IgD-negative memory B cell (primary cell): ENCODE data around the gene ME2. TPM values are rescaled to one million over a fixed set of nuclear protein-coding genes. Genes with fewer than 3 reads are reported as not detected.
"Not testable (repeated sequence)": the region's sequence is repeated elsewhere in the genome, so short reads cannot be mapped to it uniquely, and the experiment has no call there.

Experiments
- H3K27ac Mint-ChIP-seq, 3 donors: one replicate each; pipeline ENCODE4 v1.8.0; 2020 to 2022; ENCODE audit warnings: mild to moderate bottlenecking in 3 of 3, mixed read lengths in 3 of 3, moderate library complexity in 1 of 3
- H3K27me3 Mint-ChIP-seq: one replicate; pipeline ENCODE4 v1.8.0; 2021; ENCODE audit warnings: mixed read lengths
- H3K36me3 Mint-ChIP-seq: one replicate; pipeline ENCODE4 v1.8.0; 2020; ENCODE audit warnings: mild to moderate bottlenecking, mixed read lengths
- H3K4me1 Mint-ChIP-seq, 3 donors: one replicate each; pipeline ENCODE4 v1.8.0; 2020 to 2022; ENCODE audit warnings: mixed read lengths in 3 of 3, mild to moderate bottlenecking in 1 of 3
- H3K4me3 Mint-ChIP-seq, 4 donors: one replicate each; pipeline ENCODE4 v1.8.0; 2020 to 2022; ENCODE audit warnings: mild to moderate bottlenecking in 4 of 4, mixed read lengths in 4 of 4, moderate library complexity in 3 of 4
- H3K9me3 Mint-ChIP-seq, 3 donors: one replicate each; pipeline ENCODE4 v1.8.0; 2020 to 2021; ENCODE audit warnings: mixed read lengths in 3 of 3, mild to moderate bottlenecking in 1 of 3
- polyA plus RNA-seq: library from polyadenylated mRNA; unstranded; fragments of 300-500 nt; fragmentation: Illumina TruSeq; gene quantifications from one replicate; pipeline ENCODE4 v1.2.3, GENCODE V29; 2021

ME2 gene
- polyA plus RNA-seq, 1 donor from 2014 or later: 44.9 TPM

DNA sequence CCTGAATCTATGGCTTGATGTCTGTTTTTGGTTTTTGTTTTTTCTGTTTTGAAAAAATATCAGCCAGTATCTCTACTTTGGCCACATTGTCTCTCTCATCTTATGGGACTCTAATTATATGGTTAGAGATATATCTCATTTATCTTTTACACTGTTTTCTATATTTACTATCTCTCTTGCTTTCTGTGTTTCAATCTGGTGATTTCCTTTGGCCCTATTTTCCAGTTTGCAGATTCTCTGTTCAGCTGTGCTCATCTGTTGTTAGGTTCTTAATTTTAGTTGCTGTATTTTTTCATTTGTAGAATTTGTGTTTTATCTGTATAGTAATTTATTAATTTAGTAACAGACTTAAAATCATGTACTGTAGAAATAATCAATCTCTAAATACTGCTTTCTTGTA lies 47.6 kb downstream of the ME2 start:
- H3K4me1 Mint-ChIP-seq: no peaks in the 10 kb centered on the region
- H3K9me3 Mint-ChIP-seq: peaks cover 0 to 9% (median 0%) of the 10 kb centered on the region in 3 donors
- peak overlapping the region in 1 of 4 donors; percentile 37 for H3K4me3 Mint-ChIP-seq
- H3K27ac Mint-ChIP-seq: no peak overlapping the region
- no peaks in the 10 kb centered on the region for H3K27me3 Mint-ChIP-seq
- peaks cover 17% of the 10 kb centered on the region for H3K36me3 Mint-ChIP-seq

DNA sequence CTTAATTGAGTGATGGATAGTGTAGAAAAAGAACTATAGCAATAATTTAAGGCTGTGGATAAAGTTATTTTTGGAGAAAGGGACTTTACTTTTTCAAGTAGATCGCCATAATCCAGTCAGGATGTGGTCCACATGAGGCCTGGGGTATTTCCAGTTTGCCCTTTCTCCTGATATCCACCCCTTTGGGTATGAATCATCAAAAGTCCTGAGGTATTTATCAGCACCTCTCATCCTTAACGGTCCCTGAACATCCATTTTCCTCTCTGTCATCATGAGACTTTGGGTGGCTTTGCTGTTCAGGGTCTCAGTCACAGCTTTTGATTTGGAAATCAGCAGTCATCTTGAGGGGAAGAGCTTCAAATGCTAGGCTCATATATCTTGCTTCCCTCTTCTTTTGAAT lies 49.6 kb downstream of the ME2 start:
- no peaks in the 10 kb centered on the region for H3K4me1 Mint-ChIP-seq
- H3K4me3 Mint-ChIP-seq: no peak overlapping the region
- H3K9me3 Mint-ChIP-seq: peaks cover 0 to 9% (median 0%) of the 10 kb centered on the region in 3 donors
- H3K27ac Mint-ChIP-seq: no peak overlapping the region
- H3K36me3 Mint-ChIP-seq: peaks cover 15% of the 10 kb centered on the region
- H3K27me3 Mint-ChIP-seq: no peaks in the 10 kb centered on the region

DNA sequence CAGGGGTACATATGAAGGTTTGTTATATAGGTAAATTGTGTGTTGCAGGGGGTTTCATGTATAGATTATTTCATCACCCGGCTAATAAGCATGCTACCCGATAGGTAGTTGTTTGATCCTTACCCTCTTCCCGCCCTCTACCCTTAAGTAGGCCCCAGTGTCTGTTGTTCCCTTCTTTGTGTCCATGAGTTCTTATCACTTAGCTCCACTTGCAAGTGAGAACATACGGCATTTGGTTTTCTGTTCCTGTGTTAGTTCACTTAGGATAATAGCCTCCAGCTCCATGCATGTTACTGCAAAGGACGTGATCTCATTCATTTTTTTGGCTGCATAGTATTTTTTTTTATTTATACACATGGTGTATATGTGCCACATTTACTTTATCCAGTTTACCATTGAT lies 54.8 kb downstream of the ME2 start:
- Mint-ChIP-seq H3K9me3 (no peaks in the 10 kb centered on the region), H3K27ac (no peak overlapping the region), H3K27me3 (no peaks in the 10 kb centered on the region), H3K4me3 (no peak overlapping the region), H3K36me3 (peaks cover 5% of the 10 kb centered on the region), H3K4me1 (peaks cover 1 to 8% (median 2%) of the 10 kb centered on the region in 3 donors)

DNA sequence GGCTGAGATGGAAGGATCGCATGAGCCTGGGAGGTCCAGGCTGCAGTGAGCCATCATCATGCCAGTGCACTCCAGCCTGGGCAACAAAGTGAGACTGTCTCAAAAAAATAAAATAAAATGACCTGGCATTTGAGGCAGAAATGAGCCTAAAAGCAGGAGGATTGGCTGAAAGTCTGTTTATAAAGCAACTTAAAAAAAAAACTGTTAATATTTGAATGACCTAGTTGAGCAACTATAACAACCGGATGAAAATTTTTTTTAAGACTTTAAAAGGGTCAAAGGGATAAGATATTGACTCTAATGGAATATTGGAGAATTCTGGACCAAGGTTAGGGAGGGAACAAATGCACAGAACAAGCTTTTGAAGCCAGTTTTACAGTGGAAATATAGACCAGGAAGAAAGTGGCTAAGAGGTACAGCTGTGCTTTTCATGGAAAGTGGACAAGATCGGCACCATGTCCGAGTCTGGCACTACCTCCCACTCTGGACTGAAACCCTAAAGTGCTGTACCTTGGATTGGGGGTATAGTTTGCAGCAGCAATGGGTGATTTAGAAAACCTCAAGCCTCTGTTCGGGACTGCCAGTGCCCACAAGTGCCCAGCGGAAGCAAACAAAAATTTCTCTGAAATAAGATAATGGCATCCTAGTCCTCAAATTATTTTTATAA lies 55.8 kb downstream of the ME2 start:
- no peaks in the 10 kb centered on the region for H3K9me3 Mint-ChIP-seq
- peaks cover 2% of the 10 kb centered on the region for H3K36me3 Mint-ChIP-seq
- no peaks in the 10 kb centered on the region for H3K27me3 Mint-ChIP-seq
- no peak overlapping the region for H3K27ac Mint-ChIP-seq
- peaks cover 1 to 8% (median 2%) of the 10 kb centered on the region in 3 donors for H3K4me1 Mint-ChIP-seq
- H3K4me3 Mint-ChIP-seq: no peak overlapping the region

DNA sequence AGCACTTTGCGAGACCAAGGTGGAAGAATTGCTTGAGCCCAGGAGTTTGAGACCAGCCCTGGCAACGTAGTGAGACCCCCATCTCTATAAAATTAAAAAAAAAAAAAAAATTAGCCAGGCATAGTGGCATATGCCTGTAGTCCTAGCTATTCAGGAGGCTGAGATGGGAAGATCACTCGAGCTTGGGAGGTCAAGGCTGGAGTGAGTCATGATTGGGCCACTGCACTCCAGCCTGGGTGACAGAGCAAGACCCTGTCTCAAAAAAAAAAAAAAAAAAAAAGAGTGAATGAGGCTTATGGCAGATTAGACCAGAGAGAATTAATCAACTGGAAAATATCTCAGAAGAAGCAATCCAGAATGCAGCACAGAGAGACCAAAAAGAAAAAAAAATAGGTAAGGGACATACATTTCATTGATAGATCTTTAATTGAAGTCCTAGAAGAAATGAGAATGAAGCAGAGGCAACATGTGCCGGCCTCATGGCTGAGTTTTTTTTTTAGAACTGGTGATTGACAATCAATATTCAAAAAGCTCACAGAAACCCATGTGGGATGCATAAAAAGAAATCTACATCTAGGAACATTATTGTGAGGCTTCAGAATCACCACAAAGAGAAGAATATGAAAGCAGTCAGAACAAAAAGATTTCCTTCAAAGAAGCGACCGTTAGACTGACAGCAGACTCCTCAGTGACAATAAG lies 56.7 kb downstream of the ME2 start:
- no peak overlapping the region for H3K4me3 Mint-ChIP-seq
- H3K27me3 Mint-ChIP-seq: no peaks in the 10 kb centered on the region
- H3K4me1 Mint-ChIP-seq: peaks cover 1 to 8% (median 2%) of the 10 kb centered on the region in 3 donors
- H3K9me3 Mint-ChIP-seq: no peaks in the 10 kb centered on the region
- no peak overlapping the region for H3K27ac Mint-ChIP-seq
- H3K36me3 Mint-ChIP-seq: peaks cover 2% of the 10 kb centered on the region

DNA sequence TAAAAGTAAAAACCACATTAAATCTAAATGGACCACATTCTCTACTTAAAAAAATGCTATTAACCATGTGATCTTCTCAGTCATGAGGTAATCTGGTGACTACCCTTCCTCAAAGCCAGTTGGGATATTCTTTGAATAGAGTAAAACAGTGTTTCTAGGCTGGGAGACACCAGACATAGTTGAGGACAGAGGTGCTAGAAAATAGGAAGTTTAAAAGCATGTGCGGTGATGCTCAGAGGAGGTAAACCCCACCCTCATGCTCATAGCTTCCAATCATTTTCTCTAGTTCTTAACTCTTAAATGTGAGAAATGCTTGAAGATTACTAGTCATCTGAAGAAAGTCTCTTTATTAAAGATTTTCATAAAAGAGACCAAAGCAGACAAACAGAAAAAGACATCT lies 58.3 kb downstream of the ME2 start:
- no peaks in the 10 kb centered on the region for H3K9me3 Mint-ChIP-seq
- H3K4me3 Mint-ChIP-seq: no peak overlapping the region
- peaks cover 2% of the 10 kb centered on the region for H3K36me3 Mint-ChIP-seq
- H3K27ac Mint-ChIP-seq: peak overlapping the region in 1 of 3 donors; percentile 74
- no peaks in the 10 kb centered on the region for H3K27me3 Mint-ChIP-seq
- peaks cover 1 to 8% (median 2%) of the 10 kb centered on the region in 3 donors for H3K4me1 Mint-ChIP-seq

- Mint-ChIP-seq H3K27me3 (no peaks in the 10 kb centered on the region), H3K4me3 (no peak overlapping the region), H3K36me3 (peaks cover 2% of the 10 kb centered on the region), H3K4me1 (peaks cover 1 to 8% (median 2%) of the 10 kb centered on the region in 3 donors), H3K9me3 (no peaks in the 10 kb centered on the region), H3K27ac (peak overlapping the region in 2 of 3 donors; percentile 8 to 60)
Measured at GRCh38 chr18:50938912-50939311, 60.0 kb downstream of the ME2 start.

DNA sequence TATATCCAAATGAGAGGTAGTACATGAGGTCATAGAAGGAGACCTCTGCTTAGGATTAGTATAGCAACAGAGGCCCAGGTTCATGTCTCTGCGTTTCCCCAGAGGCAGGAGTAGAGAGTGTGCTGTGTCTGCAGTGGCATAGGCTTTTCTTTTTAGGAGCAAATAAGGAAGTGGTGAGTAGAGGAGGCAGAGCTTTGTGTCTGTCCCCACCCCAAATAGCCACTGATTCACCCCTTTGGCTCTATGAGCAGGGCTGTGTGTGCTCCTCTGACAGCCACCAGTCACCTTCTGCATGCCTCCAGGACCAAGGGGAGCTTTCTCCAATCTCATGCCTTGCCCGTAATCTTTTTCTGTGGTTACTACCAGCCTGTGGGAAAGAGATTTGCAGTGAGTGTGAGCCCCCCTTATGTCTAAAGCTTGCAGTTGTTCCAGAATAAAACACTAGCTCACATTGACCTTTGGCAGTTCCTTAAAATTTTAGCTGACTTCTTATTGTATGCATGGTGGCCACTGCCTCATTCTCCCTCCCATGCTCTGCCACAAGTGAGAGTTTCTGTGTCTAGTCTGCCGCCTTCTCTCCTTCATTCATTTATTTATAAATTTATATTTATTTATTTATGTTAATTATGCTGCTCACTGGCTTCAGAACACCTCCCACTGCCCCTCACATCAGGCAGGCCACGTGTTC lies 65.5 kb downstream of the ME2 start:
- H3K27me3 Mint-ChIP-seq: no peaks in the 10 kb centered on the region
- H3K27ac Mint-ChIP-seq: no peak overlapping the region
- H3K36me3 Mint-ChIP-seq: peaks cover 5% of the 10 kb centered on the region

GRCh38 chr18:50945918-50946317 lies 67.0 kb downstream of the ME2 start:
- not testable (repeated sequence) for H3K27ac Mint-ChIP-seq, H3K9me3 Mint-ChIP-seq, H3K36me3 Mint-ChIP-seq, H3K4me3 Mint-ChIP-seq, H3K4me1 Mint-ChIP-seq, H3K27me3 Mint-ChIP-seq

More for the DNA sequence above, 65.5 kb downstream of the ME2 start:
- Mint-ChIP-seq H3K4me1 (no peaks in the 10 kb centered on the region), H3K9me3 (no peaks in the 10 kb centered on the region), H3K4me3 (no peak overlapping the region)

GRCh38 chr18:50947899-50948298 lies 69.0 kb downstream of the ME2 start:
- Mint-ChIP-seq H3K36me3 (peaks cover 5% of the 10 kb centered on the region), H3K27ac (no peak overlapping the region), H3K9me3 (no peaks in the 10 kb centered on the region), H3K27me3 (no peaks in the 10 kb centered on the region), H3K4me1 (no peaks in the 10 kb centered on the region), H3K4me3 (no peak overlapping the region)

- Mint-ChIP-seq H3K36me3 (peaks cover 5% of the 10 kb centered on the region), H3K27ac (no peak overlapping the region), H3K4me1 (no peaks in the 10 kb centered on the region)
Measured at GRCh38 chr18:50949185-50949584, 70.3 kb downstream of the ME2 start.

GRCh38 chr18:50950626-50951025 lies 71.7 kb downstream of the ME2 start:
- no peaks in the 10 kb centered on the region for H3K9me3 Mint-ChIP-seq

More at GRCh38 chr18:50949185-50949584, 70.3 kb downstream of the ME2 start:
- no peaks in the 10 kb centered on the region for H3K9me3 Mint-ChIP-seq
- no peaks in the 10 kb centered on the region for H3K27me3 Mint-ChIP-seq
- no peak overlapping the region for H3K4me3 Mint-ChIP-seq

GRCh38 chr18:50953822-50954221 lies 74.9 kb downstream of the ME2 start:
- no peak overlapping the region for H3K4me3 Mint-ChIP-seq
- H3K27me3 Mint-ChIP-seq: no peaks in the 10 kb centered on the region
- H3K4me1 Mint-ChIP-seq: no peaks in the 10 kb centered on the region
- no peaks in the 10 kb centered on the region for H3K9me3 Mint-ChIP-seq
- no peak overlapping the region for H3K27ac Mint-ChIP-seq
- H3K36me3 Mint-ChIP-seq: no peaks in the 10 kb centered on the region

More at GRCh38 chr18:50950626-50951025, 71.7 kb downstream of the ME2 start:
- H3K27me3 Mint-ChIP-seq: no peaks in the 10 kb centered on the region
- H3K4me1 Mint-ChIP-seq: no peaks in the 10 kb centered on the region
- no peak overlapping the region for H3K27ac Mint-ChIP-seq
- peak overlapping the region in 1 of 4 donors; percentile 17 for H3K4me3 Mint-ChIP-seq
- H3K36me3 Mint-ChIP-seq: peaks cover 5% of the 10 kb centered on the region

DNA sequence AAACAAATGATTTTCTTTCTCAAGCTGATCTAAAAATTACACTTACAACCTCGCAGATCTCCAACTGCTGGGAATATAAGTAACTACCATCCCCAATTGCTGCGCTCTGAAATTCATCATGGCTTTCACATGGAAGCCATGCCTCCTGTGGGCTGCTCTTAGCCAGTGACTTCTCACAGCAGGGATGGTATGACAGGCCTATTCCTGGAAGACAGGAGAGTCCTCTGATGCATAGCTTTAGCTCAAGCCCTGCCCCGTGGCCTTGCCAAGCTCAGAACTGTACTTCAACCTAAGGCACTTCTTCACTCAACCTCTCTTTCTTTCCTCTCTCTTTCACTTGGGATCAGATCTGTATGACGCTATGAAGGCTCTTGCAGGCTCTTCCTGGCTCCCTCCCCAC lies 76.3 kb downstream of the ME2 start:
- Mint-ChIP-seq H3K4me1 (no peaks in the 10 kb centered on the region), H3K4me3 (no peak overlapping the region), H3K27ac (no peak overlapping the region), H3K36me3 (no peaks in the 10 kb centered on the region), H3K9me3 (peaks cover 0 to 4% (median 0%) of the 10 kb centered on the region in 3 donors), H3K27me3 (no peaks in the 10 kb centered on the region)

GRCh38 chr18:50956116-50956515 lies 77.2 kb downstream of the ME2 start:
- Mint-ChIP-seq H3K4me1 (no peaks in the 10 kb centered on the region), H3K27ac (no peak overlapping the region), H3K36me3 (no peaks in the 10 kb centered on the region), H3K9me3 (peaks cover 2 to 9% (median 5%) of the 10 kb centered on the region in 3 donors), H3K27me3 (no peaks in the 10 kb centered on the region), H3K4me3 (no peak overlapping the region)
